ENCODE results near the gene MSL1.

The MSL1 gene

DNA sequence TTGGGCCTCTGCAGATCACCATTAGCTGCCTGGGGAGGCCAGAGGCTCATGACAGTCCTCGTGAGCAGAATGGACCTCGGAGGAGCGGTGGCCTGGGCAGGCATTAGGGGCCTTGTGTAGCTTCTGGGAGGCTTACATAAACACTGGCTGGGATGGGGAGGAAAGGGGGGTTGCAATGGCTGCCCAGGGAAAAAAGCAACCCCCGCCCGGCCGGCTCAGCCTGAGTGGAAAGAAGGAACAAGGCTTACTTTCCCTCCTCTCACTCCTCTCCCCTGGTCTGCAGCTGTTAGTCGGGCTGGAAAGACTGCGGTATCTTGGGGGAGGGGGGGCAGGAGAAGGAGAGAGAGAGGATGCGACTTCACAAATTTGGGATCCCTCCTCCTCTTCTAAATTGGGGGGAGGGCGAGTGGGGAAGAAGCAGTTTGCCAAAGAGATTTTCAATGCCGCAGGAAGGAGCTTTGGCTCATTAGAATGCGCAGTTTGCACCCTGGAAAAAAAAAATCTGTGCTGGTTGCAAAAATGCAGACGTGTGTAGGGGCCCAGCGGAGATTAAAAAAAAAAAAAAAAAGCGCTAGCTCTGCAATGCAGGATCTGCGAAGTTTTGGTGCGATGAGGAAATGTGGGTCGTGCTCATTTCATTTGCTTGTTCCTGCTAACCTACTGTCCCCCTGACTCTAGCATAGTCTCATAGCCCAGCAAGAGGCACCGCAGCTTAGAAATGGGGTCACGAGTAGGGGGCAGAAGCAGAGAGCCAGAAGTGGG is 14.8 kb upstream of the MSL1 start:
- DNase-seq = no peak

DNA sequence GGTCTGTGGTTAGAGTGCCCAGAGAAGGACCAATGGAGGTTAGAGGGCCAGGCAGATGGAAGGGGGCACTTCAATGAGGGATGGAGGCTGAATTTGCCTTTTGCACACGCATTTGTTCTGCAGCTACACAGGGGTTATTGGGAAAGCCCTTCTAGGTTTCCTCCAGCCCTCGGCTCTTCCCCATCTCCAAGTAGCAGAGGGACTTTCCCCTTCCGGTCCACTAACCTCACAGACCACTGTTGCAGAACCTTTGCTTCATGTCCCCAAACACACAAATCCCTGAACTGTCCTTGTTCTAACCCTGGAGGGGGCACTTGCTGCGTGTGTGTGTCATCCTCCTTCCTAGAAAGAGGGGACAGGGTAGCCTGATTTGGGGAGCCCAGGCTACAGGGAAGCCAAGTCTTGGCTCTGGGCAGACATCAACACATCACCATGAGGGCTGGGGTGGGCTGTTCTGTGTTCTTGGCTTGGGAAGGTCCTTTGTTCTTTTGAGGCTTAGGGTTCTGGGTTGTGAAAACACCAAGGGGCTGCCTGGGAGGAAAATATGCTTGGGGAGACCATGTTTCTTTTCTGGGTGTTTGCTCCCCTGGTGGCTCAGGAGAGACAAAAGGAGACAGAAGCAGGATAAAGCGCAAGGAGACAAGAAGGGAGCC is 14.1 kb upstream of the MSL1 start:
- no peak for DNase-seq

DNA sequence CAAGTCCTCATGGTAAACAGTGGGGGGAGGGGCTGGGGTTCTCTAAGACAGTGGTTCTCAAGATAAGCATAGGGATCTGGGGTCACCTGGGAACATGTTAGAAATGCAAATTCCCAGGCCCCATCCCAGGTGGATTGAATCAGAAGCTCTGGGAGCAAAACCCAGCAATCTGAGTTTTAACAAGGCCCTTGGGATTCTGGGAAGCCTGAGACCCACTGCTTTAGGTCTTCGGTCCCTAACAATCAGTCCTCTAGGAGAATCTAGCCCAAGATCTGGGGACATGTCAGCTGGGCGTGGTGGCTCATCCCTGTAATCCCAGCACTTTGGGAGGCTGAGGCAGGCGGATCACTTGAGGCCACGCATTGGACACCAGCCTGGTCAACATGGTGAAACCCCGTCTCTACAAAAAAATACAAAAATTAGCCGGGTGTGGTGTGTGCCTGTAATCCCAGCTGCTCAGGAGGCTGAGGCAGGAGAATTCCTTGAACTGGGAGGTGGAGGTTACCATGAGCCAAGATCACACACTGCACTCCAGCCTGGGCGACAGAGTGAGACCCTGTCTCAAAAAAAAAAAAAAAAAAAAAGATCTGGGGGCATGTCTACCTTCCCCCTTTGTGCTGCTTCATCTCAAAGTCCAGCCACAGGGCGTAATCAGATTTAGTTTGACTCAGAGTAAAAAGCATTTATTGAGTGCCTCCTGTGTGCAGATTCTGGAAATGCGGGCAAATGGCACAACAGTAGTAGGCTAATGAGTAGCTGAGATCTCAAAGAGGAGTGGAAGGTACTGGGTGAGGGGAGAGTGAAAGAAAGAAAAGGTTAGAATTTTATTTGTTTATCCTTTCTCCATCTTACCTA is 12.6 kb upstream of the MSL1 start:
- no peak for DNase-seq

DNA sequence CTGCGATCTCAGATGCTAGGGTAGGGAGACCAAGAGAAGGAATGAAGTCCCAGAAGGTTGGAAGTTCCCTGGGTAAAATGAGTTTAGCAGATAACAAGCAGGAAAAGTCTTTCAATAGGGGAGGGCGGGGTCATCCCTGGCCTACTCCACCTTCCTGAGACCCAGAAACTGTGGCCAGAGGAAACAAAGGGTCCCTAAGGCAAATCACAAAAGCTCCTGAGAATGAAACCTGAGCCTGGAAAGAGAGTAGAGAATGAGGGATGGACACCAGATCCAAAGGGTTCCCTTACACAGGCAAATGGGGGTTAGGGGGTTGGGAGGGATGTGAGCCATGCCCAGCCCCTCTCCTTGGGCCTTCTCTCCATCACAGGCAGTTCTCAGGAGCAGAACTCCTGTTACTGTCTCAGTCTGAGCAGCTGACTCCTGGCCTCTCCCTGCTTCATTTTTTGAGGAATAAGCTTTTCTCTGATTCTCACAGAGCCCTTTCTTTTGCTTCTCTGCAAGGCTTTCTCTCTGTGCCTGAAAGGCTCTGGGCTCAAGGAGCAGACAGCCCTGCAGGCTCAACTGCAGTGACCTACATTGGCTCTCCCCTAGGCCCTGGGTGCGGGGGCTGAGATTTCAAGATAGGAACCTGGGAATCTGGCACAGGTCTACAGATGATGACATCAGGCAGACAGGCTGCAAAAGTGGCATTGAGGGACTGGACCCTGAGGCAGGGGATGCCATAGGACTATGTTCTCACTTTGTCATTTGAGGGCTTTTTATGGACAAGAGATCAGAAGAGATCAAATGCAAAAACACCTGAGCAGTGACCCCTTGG is 11.5 kb upstream of the MSL1 start:
- no peak for DNase-seq

DNA sequence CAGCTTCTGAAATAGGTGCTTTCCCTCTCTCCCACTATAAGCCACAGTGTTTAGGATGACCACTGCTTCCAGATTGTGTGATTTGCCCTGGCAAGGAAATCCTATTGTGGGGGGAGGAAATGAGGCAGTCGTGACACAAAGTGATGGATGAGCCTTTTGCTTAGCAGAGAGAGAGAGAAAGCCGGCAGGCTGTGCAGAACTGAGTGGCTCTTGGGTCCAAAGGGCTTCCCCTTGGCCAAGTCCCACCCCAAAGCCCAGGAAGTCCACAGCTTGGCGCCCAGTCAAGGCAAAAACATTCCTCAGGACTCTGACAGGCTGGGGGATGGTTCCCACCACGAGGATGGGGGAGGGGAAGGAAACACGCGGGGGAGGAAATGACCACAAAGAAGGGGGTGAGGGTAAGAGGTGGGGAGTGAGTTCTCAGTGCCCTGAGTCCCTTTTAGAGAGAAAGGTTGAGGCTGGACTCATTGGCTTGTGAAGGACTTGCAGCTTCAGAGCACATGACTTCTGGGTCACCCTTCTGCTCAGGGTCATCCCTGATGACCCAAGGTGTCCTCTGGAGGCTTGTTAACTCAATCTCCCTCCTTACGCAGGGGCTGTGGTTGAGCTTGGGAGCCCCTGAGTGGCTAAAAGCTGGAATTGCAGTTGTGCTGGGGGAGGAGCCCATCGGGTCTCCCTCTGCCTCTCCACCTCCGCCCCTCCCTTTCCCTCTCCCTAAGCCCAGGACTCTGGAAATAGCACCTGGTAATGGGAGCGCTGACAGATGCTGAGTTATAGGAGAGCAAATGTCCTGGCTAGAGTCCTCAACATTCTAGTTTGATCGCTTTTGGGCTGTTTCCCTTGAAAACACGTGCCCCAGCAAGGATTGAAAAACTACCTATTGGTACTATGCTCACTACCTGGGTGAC is 10.3 kb upstream of the MSL1 start:
- peak; percentile 59 for DNase-seq

DNA sequence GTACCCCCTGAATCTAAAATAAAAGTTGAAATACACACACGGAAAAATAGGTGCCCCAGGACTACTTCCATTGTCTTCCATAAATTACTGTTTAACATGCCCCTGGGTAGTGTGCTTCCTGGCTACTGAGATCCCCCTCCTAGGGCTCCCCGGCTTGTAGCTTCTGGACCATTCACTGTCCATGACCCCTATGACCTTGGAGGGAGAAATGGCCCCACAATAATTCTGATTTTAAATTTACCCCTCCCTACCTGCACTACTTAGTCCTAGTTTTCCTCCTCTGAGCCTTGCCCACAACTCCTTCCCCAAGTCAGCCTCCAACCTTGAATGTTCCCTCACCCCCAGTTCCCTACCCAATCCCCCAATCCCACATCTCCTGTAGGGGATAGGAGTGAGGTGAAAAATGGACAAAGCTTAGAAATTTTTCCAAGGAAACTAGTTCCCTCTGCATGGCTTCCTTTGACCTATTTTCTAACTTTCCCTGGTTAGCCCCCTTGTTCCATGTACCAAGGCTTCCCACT is 9.5 kb upstream of the MSL1 start:
- no peak for DNase-seq

DNA sequence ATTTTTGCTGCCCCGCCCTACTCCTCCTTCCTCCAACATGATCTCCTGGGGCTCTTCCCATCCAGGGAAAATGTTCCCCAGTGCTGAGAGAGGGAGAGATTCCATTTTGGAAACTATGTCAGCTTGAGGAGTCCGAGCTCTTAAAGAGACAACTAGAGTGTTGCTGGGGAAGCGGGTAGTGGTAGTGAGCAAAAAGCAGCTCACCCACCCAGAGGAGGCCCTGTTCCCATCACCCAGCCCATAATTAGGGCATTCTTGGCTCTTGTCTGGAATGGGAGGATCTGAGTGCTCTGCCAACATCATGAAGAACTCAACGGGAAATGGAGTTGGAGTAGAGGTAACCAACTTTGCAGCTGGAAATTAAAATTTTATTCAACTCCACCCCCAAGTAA is 9.1 kb upstream of the MSL1 start:
- no peak for DNase-seq

DNA sequence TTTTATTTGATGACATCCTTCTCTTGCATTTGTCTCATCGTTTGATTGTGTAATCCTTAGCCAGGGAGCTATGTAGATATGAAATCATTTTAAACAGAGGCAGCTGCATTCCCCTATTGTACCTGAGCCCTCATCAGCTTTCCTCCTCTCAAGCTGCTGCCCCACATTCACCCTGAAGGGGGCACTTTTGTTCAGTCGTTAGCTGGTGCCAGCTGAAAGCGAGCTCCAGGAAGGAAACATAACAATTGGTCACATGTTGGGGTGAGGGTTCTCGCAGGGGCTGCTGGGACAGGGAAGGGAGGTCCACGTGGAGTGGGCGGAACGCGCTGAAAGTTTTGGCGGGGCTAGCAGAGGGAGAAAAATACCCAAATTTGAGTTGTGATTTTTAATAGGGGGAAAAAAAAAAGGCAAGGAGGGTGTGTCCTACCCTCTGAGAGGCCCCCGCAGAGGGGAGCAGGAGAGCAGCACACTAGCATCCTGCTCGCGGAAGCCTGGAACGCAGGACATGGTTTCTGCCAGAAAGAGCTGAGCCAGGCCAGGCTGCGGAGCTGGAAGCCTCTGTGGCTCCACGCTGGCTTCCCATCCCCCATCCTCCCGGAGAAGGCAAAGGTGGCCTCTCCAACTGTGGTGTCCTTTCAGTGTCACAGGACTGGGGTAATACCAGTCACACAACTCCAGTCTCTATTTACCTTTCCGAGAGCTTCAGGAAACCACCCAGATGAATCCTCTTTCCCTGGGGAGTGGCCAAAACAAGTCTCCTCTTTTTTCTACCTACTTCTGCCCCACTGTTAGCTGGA is 8.5 kb upstream of the MSL1 start:
- DNase-seq = peak; percentile 92

DNA sequence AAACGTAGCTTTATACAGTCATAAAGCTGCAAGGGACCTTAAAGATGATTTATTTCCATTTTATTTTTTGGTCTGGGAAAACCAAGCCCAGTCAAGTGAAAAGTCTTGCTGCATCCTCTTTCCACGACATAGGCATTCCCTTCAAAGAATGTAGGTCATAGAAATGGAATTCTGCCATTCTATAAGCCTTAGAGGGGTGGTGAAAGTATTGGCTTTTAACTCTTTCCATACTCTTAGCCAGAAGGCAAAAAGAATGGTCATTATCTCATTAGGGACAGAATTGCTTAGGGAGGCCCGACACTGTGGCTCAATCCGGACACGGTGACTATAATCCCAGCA is 7.9 kb upstream of the MSL1 start:
- no peak for DNase-seq

DNA sequence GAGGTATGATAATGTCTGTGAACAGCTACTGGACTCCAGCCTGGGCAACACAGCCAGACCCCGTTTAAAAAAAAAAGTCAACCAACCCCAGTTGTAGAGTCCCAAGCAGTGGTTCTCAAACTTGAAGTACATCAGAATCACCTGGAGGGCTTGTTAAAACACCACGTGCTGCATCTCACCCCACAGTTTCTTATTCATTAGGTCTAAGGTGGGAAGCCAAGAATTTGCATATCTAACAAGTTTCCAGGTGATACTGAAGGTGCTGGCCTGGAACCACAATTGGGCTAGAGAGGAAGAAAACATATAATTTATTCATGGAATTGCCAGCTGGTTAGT is 6.7 kb upstream of the MSL1 start:
- no peak for DNase-seq

DNA sequence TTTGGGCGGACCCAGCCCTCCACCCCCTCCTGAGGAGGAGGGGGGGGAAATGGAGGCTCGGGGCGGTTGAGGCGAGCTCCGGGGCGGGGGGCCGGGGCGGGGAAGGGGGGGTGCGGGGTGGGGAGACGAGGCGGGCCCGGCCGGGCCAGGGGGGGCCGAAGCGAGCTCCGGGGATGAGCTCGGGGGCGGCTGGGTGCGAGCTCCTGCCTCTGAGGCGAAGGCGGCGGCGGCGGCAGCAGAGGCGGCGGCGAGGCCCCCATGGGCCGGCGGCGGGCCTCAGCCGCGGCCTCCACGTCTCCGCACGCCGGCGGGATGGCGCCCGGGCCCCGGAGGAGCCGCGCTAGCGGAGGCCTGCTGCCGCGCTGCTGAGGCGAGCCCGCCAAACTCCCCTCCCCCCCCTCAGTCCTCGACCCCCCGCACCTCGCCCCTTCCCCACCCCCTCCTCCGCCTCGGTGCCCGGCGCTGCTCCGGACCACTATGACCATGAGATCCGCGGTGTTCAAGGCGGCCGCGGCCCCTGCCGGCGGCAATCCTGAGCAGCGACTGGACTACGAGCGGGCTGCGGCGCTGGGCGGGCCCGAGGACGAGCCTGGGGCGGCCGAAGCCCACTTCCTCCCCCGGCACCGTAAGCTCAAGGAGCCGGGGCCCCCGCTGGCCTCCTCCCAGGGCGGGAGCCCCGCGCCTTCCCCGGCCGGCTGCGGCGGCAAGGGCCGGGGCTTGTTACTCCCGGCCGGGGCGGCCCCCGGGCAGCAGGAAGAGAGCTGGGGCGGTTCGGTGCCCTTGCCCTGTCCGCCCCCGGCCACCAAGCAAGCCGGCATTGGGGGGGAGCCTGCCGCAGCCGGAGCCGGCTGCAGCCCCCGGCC is 596 bp downstream of the MSL1 start:
- peak; percentile 26 for DNase-seq

DNA sequence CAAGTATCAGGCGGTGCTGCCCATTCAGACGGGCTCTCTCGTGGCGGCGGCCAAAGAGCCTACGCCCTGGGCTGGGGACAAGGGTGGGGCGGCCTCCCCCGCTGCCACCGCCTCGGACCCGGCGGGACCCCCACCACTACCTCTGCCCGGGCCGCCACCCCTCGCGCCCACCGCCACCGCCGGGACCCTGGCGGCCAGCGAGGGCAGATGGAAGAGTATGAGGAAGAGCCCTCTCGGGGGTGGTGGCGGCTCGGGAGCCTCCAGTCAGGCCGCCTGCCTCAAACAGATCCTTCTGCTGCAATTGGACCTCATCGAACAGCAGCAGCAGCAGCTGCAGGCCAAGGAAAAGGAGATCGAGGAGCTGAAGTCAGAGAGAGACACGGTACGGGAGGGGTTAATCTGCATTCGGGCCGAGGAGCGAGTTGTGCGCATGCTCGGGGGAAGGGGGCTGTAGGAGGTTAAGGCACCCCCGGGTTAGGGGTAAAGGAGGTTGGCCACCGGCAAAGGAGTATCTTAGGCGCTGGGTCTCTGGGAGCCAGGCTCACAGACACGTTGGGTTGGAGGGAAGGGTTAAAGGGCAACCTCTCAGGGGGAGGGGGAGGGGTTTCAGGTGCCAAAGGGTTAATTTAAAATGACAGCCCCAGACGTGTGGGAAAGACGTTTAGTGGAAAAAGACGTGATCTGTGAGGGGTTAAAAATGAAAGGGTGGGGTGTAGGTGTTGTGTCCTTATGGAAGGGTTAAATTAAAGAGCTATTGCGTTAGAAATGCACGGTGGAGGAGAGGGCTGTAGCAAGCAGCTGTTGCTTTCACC is 1.4 kb downstream of the MSL1 start:
- DNase-seq = peak; percentile 44

DNA sequence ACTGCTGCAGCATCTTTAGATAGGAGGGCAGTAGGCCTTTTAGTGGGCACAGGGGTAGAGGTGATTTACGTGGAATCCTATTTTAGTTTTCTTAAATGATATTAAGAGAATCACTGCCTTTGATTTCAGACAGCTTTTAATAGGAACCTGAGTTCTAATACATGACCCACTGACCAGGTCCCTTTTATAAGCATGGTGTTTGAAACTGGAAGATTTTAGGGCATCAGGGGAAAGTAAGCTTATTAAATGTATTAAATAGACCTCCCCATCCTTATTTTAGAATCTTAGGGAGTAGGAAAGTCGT is 2.0 kb downstream of the MSL1 start:
- no peak for DNase-seq

DNA sequence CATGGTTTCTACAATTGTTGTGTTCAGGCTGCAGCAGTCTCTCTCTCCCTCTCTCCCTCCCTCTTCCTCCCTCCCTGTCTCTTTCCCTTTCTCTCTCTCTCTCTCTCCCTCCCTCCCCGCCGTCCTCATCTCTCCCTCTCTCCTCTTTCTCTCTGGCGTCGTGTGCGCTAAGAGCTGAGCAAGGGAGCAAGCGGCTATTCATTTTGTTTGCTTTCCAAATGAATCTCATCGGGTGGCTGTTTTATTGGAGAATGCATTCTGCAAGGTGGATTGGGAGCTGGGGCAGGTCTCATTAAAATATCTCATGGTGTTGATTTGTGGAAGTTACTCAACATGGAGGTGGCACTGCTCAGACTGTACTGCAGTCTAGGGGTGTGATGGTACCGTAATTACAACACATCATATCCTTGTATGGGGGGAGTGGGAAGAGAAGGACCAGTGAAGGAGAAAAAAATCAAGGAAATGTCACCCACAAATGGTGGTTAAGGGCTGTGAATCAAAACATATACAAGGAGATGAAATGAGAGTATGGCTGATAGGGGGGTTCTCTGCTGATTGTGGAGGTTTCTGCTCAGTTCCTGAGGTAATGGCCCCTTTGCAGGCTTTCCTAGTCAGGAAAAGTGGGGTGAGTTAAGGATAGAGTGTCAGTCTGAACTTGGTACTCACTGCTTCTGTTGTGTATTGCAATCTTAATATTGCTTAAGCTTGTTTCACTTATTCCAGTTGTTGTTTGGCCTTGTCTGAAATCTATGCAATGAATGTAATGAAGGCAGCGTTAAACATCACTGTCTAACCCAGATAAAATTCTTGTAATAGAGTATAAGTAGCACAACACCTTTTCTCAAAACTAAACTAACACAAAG is 2.7 kb downstream of the MSL1 start:
- DNase-seq = no peak

DNA sequence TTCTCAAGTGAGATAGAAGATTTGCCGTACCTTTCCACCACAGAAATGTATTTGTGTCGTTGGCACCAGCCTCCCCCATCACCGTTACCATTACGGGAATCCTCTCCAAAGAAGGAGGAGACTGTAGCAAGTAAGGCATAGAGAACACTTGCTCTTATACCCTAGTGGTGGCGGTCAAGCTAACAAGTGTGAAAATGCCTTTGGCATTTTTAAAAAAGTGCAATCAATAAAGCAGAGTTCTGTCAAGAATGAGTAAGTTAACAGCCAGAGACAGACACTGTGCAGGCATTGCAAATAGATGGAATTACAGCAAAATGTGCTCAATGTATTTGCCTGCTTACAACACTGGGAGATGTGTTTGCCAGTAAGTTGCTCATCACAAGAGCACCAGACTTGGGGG is 7.7 kb downstream of the MSL1 start:
- DNase-seq = no peak

DNA sequence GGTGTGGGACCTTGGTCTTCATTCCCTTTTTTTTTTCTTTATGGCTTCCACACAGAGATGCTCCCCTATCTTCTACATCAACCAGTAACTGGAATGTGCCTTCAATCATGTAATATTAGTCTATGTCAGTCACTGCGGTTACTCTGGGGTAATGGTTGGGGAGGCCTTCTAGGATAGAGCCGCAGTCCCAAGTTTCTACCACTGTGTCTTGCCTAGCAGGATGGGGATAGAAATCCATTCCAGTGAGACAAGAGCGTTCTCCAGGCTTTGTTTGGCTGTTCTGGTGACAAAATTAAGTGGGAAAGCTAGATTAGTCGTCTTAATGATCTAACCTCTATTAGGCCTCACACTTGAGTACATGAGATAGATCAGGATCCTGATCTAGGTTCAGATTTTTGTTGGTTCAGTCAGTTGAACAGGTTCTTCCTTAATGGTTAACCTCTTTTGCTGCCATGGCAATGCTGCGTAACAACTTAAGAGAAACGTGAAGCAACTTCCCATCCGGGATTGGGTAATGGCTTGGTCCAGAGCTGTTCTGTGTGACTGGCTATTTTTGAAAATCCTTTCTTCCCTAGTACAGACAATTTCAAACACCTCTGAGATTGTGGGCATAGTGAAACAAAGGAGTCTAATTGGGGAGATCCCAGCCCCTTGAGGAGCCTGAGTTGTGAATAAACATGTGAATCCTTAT is 8.7 kb downstream of the MSL1 start:
- DNase-seq = no peak

DNA sequence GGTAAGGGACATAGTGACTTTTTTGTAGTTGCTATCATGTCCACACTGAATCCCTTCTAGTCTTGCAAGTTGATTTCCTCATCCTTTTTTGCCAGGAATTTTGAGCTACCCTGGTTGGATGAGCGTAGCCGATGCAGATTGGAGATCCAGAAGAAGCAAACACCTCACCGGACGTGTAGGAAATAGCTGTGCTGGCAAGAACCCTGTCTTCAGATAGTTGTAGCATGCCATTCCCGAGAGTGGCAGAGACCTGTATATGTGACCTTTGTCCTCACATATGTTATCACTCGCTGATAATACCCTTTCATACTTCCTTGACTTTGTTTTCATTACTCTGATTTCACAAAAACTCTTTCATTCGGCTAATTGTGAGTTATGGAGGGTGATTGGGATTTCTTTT is 12.4 kb downstream of the MSL1 start:
- DNase-seq = no peak

DNA sequence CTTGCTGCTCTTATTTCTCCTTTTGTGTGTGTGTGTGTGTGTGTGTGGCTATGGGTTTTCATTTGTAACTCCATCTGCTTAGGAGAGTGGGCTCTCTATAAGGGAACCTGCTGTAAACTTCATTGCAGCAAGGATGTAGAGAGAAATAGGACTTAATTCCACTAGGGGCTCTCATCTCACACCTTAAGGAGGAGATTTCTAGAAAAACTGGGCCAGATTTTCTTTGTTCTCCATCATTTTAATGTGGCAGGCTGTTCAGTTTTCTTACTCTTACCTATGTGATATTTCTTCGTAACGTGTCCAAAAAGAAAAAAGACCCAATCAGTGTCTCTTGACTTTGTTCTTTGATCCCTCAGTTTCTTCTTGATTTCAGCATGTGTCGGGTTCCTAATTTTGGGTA is 14.0 kb downstream of the MSL1 start:
- no peak for DNase-seq

Data from activated gamma-delta T cell treated with Interleukin-2 at 50 U/mL for 16 hours (primary cell).